Endothelial cell (in vitro differentiated cells): ENCODE data around the gene ACTR3C. TPM values are rescaled to one million over a fixed set of nuclear protein-coding genes. Genes with fewer than 3 reads are reported as not detected.

ENCODE experiments used
- DNase-seq: peaks from one replicate; pipeline ENCODE4 v3.0.0; 2021; ENCODE audit warnings: low spot score
- H3K27ac Mint-ChIP-seq: one replicate; pipeline ENCODE4 v1.8.0; 2021; ENCODE audit warnings: mixed read lengths, inconsistent platforms; ENCODE audit not compliant: unreplicated experiment
- H3K27me3 Mint-ChIP-seq: one replicate; pipeline ENCODE4 v1.8.0; 2021; ENCODE audit warnings: mild to moderate bottlenecking, moderate library complexity, mixed read lengths, inconsistent platforms; ENCODE audit not compliant: unreplicated experiment
- H3K36me3 Mint-ChIP-seq: one replicate; pipeline ENCODE4 v1.8.0; 2021; ENCODE audit warnings: mild to moderate bottlenecking, low read depth, mixed read lengths, inconsistent platforms; ENCODE audit not compliant: unreplicated experiment
- H3K4me1 Mint-ChIP-seq: one replicate; pipeline ENCODE4 v1.8.0; 2021; ENCODE audit warnings: mild to moderate bottlenecking, mixed read lengths, inconsistent platforms; ENCODE audit not compliant: unreplicated experiment
- H3K4me3 Mint-ChIP-seq: one replicate; pipeline ENCODE4 v1.8.0; 2021; ENCODE audit warnings: mild to moderate bottlenecking, mixed read lengths, inconsistent platforms; ENCODE audit not compliant: unreplicated experiment
- H3K9me3 Mint-ChIP-seq: one replicate; pipeline ENCODE4 v1.8.0; 2021; ENCODE audit warnings: mixed read lengths, inconsistent platforms; ENCODE audit not compliant: unreplicated experiment
- long read RNA-seq: library from polyadenylated mRNA; unstranded; transcript quantifications from one replicate; pipeline ENCODE4 v2.0.0, GENCODE V29; 2020; ENCODE audit not compliant: unreplicated experiment
- total RNA-seq: library from RNA; stranded (reverse); fragmentation: NEBNext Ultra II Directional; extraction: Animal tissue kit (Norgen Biotek cat#: 25700); gene quantifications from one replicate; pipeline ENCODE4 v1.2.1, GENCODE V29; 2021; ENCODE audit not compliant: unreplicated experiment
- TF ChIP-seq, protein P1 (sequence below): fragments of 200-600 bp; sonication (generic); IDR thresholded peaks from one replicate; pipeline ENCODE4 v1.5.0; 2021; ENCODE audit warnings: antibody characterized with exemption; ENCODE audit not compliant: unreplicated experiment

ACTR3C gene
- 0.87 TPM for total RNA-seq
- long read RNA-seq, partial matches to known transcripts: 0 of 1 reads
- long read RNA-seq, other reads (novel, unspliced or antisense): 1 of 1 reads

DNA sequence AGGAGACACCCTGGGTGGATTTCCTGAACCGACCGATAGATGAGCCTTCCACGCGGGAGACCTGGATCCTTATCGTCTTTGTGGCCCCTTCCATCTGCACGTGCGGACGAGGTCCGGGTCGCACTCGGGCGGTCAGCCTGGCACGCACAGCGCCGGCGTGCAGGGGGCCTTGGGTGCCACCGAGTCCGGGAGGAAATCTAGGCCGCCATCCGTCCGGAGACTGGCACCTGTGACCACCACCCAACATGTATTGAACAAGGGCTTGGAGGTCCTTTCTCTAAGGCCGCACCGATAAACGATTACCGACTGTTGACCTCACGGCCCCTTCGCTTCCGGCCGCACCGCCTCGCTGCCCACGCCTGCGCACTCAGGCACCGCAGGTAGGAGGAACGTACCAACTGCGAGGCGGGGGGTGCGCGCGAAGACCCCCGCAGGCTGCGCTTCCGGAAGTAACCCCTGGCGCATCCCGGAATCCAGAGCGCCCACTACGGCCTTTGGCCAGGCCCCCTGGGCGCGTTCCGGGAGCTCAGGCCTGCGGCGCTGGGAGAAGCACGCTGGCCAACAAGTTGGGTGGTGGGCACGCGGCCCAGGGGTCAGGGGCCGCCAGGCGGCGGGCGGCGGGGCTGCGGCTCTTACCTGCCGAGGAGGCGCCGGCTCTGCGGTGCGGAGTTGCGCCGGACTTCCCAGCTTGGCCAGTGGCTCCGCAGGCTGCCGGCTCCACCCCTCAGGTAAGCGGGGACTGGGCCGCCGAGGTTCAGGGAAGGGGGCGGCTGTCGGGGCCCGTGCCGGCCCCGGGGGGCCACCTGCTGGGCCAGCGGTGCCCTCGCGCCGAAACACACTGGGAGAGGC lies at the start of gene ACTR3C, which contains the start of gene LRRC61:
Gene ACTR3C (minus strand): TSS at position 713 of the 849 bp plus-strand sequence. CDS start 28,249 bp downstream, outside the sequence.
Gene LRRC61 (plus strand): TSS at position 523 of the 849 bp plus-strand sequence. CDS start 13,507 bp downstream, outside the sequence.
- TF ChIP-seq, protein P1, sequence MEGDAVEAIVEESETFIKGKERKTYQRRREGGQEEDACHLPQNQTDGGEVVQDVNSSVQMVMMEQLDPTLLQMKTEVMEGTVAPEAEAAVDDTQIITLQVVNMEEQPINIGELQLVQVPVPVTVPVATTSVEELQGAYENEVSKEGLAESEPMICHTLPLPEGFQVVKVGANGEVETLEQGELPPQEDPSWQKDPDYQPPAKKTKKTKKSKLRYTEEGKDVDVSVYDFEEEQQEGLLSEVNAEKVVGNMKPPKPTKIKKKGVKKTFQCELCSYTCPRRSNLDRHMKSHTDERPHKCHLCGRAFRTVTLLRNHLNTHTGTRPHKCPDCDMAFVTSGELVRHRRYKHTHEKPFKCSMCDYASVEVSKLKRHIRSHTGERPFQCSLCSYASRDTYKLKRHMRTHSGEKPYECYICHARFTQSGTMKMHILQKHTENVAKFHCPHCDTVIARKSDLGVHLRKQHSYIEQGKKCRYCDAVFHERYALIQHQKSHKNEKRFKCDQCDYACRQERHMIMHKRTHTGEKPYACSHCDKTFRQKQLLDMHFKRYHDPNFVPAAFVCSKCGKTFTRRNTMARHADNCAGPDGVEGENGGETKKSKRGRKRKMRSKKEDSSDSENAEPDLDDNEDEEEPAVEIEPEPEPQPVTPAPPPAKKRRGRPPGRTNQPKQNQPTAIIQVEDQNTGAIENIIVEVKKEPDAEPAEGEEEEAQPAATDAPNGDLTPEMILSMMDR: peak; percentile 27
- Mint-ChIP-seq H3K27me3 (peaks cover 15% of the 10 kb centered on the region), H3K9me3 (no peaks in the 10 kb centered on the region), H3K4me3 (peak within 1 kb of the TSS; percentile 89), H3K36me3 (peaks cover 10% of the 10 kb centered on the region), H3K27ac (no peak within 1 kb of the TSS), H3K4me1 (peaks cover 30% of the 10 kb centered on the region)
- DNase-seq: no peak

DNA sequence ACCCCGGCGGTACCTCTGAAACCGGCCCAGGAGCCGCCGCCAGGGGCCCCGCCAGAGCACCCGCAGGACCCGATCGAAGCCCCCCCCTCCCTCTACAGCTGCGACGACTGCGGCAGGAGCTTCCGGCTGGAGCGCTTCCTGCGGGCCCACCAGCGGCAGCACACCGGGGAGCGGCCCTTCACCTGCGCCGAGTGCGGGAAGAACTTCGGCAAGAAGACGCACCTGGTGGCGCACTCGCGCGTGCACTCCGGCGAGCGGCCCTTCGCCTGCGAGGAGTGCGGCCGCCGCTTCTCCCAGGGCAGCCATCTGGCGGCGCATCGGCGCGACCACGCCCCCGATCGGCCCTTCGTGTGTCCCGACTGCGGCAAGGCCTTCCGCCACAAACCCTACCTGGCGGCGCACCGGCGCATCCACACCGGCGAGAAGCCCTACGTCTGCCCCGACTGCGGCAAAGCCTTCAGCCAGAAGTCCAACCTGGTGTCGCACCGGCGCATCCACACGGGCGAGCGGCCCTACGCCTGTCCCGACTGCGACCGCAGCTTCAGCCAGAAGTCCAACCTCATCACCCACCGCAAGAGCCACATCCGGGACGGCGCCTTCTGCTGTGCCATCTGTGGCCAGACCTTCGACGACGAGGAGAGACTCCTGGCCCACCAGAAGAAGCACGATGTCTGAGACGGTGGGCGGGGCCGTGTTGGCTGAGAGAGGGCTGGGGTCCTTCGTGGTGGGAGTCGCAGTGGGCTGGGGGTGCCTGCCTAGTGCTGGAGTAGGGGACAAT lies 49.1 kb upstream of the ACTR3C start:
- DNase-seq: no peak
- H3K4me1 Mint-ChIP-seq: peaks cover 66% of the 10 kb centered on the region
- no peak overlapping the region for H3K4me3 Mint-ChIP-seq
- TF ChIP-seq, protein P1: no peak
- peaks cover 34% of the 10 kb centered on the region for H3K36me3 Mint-ChIP-seq
- no peak overlapping the region for H3K27ac Mint-ChIP-seq
- H3K27me3 Mint-ChIP-seq: peaks cover 22% of the 10 kb centered on the region
- no peaks in the 10 kb centered on the region for H3K9me3 Mint-ChIP-seq

DNA sequence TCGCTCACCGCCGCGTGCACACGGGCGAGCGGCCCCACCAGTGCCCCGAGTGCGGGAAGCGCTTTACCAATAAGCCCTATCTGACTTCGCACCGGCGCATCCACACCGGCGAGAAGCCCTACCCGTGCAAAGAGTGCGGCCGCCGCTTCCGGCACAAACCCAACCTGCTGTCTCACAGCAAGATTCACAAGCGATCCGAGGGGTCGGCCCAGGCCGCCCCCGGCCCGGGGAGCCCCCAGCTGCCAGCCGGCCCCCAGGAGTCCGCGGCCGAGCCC lies 48.6 kb upstream of the ACTR3C start:
- DNase-seq: no peak
- no peak overlapping the region for H3K27ac Mint-ChIP-seq

DNA sequence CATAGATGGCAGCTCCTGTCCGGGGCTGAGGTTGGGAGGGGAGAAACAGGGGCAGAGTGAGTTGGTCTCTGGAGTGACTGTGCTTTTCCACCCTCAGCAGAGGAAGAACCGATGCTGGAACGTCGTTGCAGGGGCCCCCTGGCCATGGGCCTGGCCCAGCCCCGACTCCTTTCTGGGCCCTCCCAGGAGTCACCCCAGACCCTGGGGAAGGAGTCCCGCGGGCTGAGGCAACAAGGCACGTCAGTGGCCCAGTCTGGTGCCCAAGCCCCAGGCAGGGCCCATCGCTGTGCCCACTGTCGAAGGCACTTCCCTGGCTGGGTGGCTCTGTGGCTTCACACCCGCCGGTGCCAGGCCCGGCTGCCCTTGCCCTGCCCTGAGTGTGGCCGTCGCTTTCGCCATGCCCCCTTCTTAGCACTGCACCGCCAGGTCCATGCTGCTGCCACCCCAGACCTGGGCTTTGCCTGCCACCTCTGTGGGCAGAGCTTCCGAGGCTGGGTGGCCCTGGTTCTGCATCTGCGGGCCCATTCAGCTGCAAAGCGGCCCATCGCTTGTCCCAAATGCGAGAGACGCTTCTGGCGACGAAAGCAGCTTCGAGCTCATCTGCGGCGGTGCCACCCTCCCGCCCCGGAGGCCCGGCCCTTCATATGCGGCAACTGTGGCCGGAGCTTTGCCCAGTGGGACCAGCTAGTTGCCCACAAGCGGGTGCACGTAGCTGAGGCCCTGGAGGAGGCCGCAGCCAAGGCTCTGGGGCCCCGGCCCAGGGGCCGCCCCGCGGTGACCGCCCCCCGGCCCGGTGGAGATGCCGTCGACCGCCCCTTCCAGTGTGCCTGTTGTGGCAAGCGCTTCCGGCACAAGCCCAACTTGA lies 48.0 kb upstream of the ACTR3C start:
- no peaks in the 10 kb centered on the region for H3K9me3 Mint-ChIP-seq
- TF ChIP-seq, protein P1: no peak
- peak overlapping the region; percentile 74 for H3K27ac Mint-ChIP-seq
- H3K4me3 Mint-ChIP-seq: no peak overlapping the region
- peaks cover 57% of the 10 kb centered on the region for H3K4me1 Mint-ChIP-seq
- no peak for DNase-seq
- peaks cover 34% of the 10 kb centered on the region for H3K36me3 Mint-ChIP-seq
- peaks cover 20% of the 10 kb centered on the region for H3K27me3 Mint-ChIP-seq

More for the DNA sequence above, 48.6 kb upstream of the ACTR3C start:
- TF ChIP-seq, protein P1: no peak
- H3K36me3 Mint-ChIP-seq: peaks cover 34% of the 10 kb centered on the region
- H3K4me3 Mint-ChIP-seq: no peak overlapping the region
- peaks cover 62% of the 10 kb centered on the region for H3K4me1 Mint-ChIP-seq
- peaks cover 22% of the 10 kb centered on the region for H3K27me3 Mint-ChIP-seq
- H3K9me3 Mint-ChIP-seq: no peaks in the 10 kb centered on the region
